MM.1S (cell line): ENCODE results near the gene GATA6.

ENCODE experiments used
- DNase-seq: peaks from one replicate; pipeline ENCODE4 v3.0.0-alpha.2; 2015
- H2AFZ ChIP-seq: fragments of 300-600 bp; sonication (generic); 2 replicates; pipeline ENCODE4 v1.6.0; 2016; ENCODE audit warnings: antibody characterized with exemption, low read length
- H3F3A ChIP-seq: fragments of 300-600 bp; sonication (generic); 2 replicates; pipeline ENCODE4 v1.6.1; 2016; ENCODE audit warnings: mild to moderate bottlenecking, antibody characterized with exemption, low read length, moderate library complexity, mixed read lengths; ENCODE audit not compliant: insufficient read depth
- H3K27ac ChIP-seq: fragments of 300-600 bp; sonication (generic); 2 replicates; pipeline ENCODE4 v1.5.1; 2016; ENCODE audit warnings: mild to moderate bottlenecking, low read length
- H3K27me3 ChIP-seq: fragments of 300-600 bp; sonication (generic); replicated peaks from 2 replicates; pipeline ENCODE4 v1.6.0; 2016; ENCODE audit warnings: low read length; ENCODE audit not compliant: insufficient read depth
- H3K36me3 ChIP-seq: fragments of 300-600 bp; sonication (generic); replicated peaks from 2 replicates; pipeline ENCODE4 v1.6.1; 2016; ENCODE audit warnings: mild to moderate bottlenecking, low read length, mixed read lengths; ENCODE audit not compliant: insufficient read depth
- H3K4me1 ChIP-seq: fragments of 300-600 bp; sonication (generic); 2 replicates; pipeline ENCODE4 v1.6.1; 2016; ENCODE audit warnings: low read length, mixed read lengths
- H3K4me2 ChIP-seq: fragments of 300-600 bp; sonication (generic); 2 replicates; pipeline ENCODE4 v1.6.0; 2016; ENCODE audit warnings: low read depth, low read length
- H3K4me3 ChIP-seq: fragments of 300-600 bp; sonication (generic); 2 replicates; pipeline ENCODE4 v1.5.1; 2016; ENCODE audit warnings: low read length, mixed read lengths
- H3K79me2 ChIP-seq: fragments of 300-600 bp; sonication (generic); 2 replicates; pipeline ENCODE4 v1.6.1; 2016; ENCODE audit warnings: mixed run types, low read length, mixed read lengths
- H3K9ac ChIP-seq: fragments of 300-600 bp; sonication (generic); 2 replicates; pipeline ENCODE4 v1.6.1; 2016; ENCODE audit warnings: low read length, mixed read lengths
- H3K9me2 ChIP-seq: fragments of 300-600 bp; sonication (generic); replicated peaks from 2 replicates; pipeline ENCODE4 v1.6.1; 2016; ENCODE audit warnings: mild to moderate bottlenecking, low read length, mixed read lengths; ENCODE audit not compliant: insufficient read depth
- H3K9me3 ChIP-seq: fragments of 300-600 bp; sonication (generic); replicated peaks from 2 replicates; pipeline ENCODE4 v1.6.1; 2016; ENCODE audit warnings: mild to moderate bottlenecking, low read length, mixed read lengths; ENCODE audit not compliant: insufficient read depth
- H4K20me1 ChIP-seq: fragments of 300-600 bp; sonication (generic); 2 replicates; pipeline ENCODE4 v1.6.1; 2016; ENCODE audit warnings: mild to moderate bottlenecking, low read length, moderate library complexity, mixed read lengths; ENCODE audit not compliant: insufficient read depth
- CTCF ChIP-seq: fragments of 300-600 bp; sonication (generic); IDR thresholded peaks from 2 replicates; pipeline ENCODE4 v1.5.1; 2016; ENCODE audit warnings: antibody characterized with exemption, low read length, mixed read lengths
- EZH2 ChIP-seq: fragments of 300-600 bp; sonication (generic); optimal IDR thresholded peaks from 2 replicates; pipeline ENCODE3; 2017; ENCODE audit warnings: low read depth, mild to moderate bottlenecking, antibody characterized with exemption, low read length, mixed read lengths
- EZH2phosphoT487 ChIP-seq: fragments of 300-600 bp; sonication (generic); IDR thresholded peaks from 2 replicates; pipeline ENCODE4 v1.6.1; 2018; ENCODE audit warnings: antibody characterized with exemption, low read length

GATA6 gene

GRCh38 chr18:22145160-22145559, 24.2 kb upstream of the GATA6 start:
- no peak overlapping the region for H3K9ac ChIP-seq
- TF ChIP-seq CTCF (no peak), EZH2 (no peak), EZH2phosphoT487 (no peak)
- H3K4me3 ChIP-seq: no peak overlapping the region
- H2AFZ ChIP-seq: no peak overlapping the region
- no peaks in the 10 kb centered on the region for H3K79me2 ChIP-seq
- H3K9me2 ChIP-seq: no peaks in the 10 kb centered on the region
- no peaks in the 10 kb centered on the region for H3K27me3 ChIP-seq
- no peak overlapping the region for H3K4me2 ChIP-seq
- H4K20me1 ChIP-seq: no peaks in the 10 kb centered on the region
- DNase-seq: no peak
- H3F3A ChIP-seq: no peaks in the 10 kb centered on the region
- H3K36me3 ChIP-seq: no peaks in the 10 kb centered on the region
- H3K4me1 ChIP-seq: no peaks in the 10 kb centered on the region
- H3K9me3 ChIP-seq: no peaks in the 10 kb centered on the region
- no peak overlapping the region for H3K27ac ChIP-seq

DNA sequence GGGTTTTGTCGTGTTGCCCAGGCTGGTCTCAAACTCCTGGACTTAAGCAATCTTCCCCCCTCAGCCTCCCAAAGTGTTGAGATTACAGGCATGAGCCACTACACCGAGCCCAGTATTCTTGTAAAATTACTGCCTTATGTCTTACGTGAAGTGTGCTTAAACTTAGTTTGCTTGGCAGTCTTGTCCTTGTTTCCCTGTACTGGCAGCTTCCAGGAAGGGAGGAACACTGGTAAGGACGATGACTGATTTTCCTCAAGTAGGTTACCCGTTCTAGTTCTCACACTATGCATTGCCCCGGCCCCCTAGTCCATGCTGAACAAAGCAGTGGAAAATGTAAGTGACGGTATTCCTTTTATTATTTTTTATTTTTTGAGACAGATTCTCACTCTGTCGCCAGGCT, 19.7 kb upstream of the GATA6 start:
- no peak overlapping the region for H3K4me2 ChIP-seq
- no peaks in the 10 kb centered on the region for H3K36me3 ChIP-seq
- no peaks in the 10 kb centered on the region for H3K4me1 ChIP-seq
- no peak for DNase-seq
- no peak overlapping the region for H3K27ac ChIP-seq
- H3F3A ChIP-seq: no peaks in the 10 kb centered on the region
- H3K4me3 ChIP-seq: no peak overlapping the region
- H4K20me1 ChIP-seq: no peaks in the 10 kb centered on the region
- no peak for TF ChIP-seq EZH2phosphoT487
- TF ChIP-seq EZH2: no peak
- no peak for TF ChIP-seq CTCF
- no peaks in the 10 kb centered on the region for H3K79me2 ChIP-seq
- H2AFZ ChIP-seq: no peak overlapping the region
- H3K27me3 ChIP-seq: no peaks in the 10 kb centered on the region
- H3K9me2 ChIP-seq: no peaks in the 10 kb centered on the region
- no peaks in the 10 kb centered on the region for H3K9me3 ChIP-seq
- H3K9ac ChIP-seq: no peak overlapping the region

DNA sequence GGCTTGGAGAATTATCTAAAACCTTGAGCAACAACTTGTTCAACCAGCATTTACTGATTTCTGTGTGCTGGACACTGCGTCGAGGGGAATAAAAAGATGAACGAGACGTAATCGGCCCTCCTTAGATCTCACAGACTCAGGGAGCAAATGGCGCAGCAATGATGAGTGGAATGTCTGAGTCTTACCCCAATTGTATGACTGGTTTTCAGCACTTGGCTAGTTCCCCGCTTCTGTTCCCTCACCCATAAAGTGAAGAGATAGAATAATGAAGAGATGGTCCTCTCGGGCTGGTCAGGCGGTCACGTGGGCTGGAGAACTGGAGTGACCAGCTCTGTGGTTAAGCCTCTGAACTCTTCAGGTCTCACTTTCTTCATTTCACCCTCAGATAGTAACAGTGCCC, 17.3 kb upstream of the GATA6 start:
- no peaks in the 10 kb centered on the region for H3K79me2 ChIP-seq
- no peak overlapping the region for H3K9ac ChIP-seq
- H4K20me1 ChIP-seq: no peaks in the 10 kb centered on the region
- DNase-seq: no peak
- no peaks in the 10 kb centered on the region for H3K4me1 ChIP-seq
- H3K9me3 ChIP-seq: no peaks in the 10 kb centered on the region
- H3K9me2 ChIP-seq: no peaks in the 10 kb centered on the region
- no peak for TF ChIP-seq EZH2
- TF ChIP-seq CTCF: no peak
- TF ChIP-seq EZH2phosphoT487: no peak
- no peaks in the 10 kb centered on the region for H3K27me3 ChIP-seq
- no peak overlapping the region for H3K4me3 ChIP-seq
- H3F3A ChIP-seq: no peaks in the 10 kb centered on the region
- H3K27ac ChIP-seq: no peak overlapping the region
- H3K36me3 ChIP-seq: no peaks in the 10 kb centered on the region
- no peak overlapping the region for H3K4me2 ChIP-seq
- H2AFZ ChIP-seq: no peak overlapping the region

DNA sequence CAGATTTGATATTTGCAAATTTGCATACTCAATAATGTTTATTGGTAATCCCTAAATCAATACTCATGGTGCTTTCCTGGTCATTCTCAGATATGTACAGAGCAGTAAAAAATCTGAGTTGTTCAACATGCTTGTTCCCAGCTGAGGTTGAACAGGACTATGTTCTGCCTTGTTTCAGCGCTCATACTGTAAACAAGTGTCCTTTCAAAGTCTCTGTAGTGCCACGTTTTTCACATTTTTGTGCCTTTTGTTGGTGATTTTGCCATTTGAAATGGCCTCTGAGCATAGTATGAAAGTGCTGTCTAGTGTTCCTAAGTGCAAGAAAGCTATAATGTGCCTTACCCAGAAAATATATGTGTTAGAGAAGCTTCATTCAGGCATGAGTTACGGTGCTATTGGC, 16.0 kb upstream of the GATA6 start:
- Histone ChIP-seq H3K9me2 (no peaks in the 10 kb centered on the region), H3K9ac (no peak overlapping the region), H3F3A (no peaks in the 10 kb centered on the region), H3K27me3 (no peaks in the 10 kb centered on the region), H3K4me1 (no peaks in the 10 kb centered on the region), H3K4me3 (no peak overlapping the region), H3K79me2 (no peaks in the 10 kb centered on the region), H3K27ac (no peak overlapping the region), H3K4me2 (no peak overlapping the region), H3K36me3 (no peaks in the 10 kb centered on the region), H3K9me3 (no peaks in the 10 kb centered on the region), H2AFZ (no peak overlapping the region), H4K20me1 (no peaks in the 10 kb centered on the region)
- DNase-seq: no peak
- TF ChIP-seq EZH2 (no peak), CTCF (no peak), EZH2phosphoT487 (no peak)
